Effector CD8-positive, alpha-beta T cell (primary cell): ENCODE measurements around the gene LECT2.

Source experiments
- DNase-seq: peaks from one replicate; lab custom pipeline; 2025; lab: John Stamatoyannopoulos, UW

Gene LECT2

GRCh38 chr5:135934939-135935338, 19.8 kb downstream of the LECT2 start:
- DNase-seq: no peak

GRCh38 chr5:135930949-135931295, 23.9 kb downstream of the LECT2 start:
- no peak for DNase-seq

- no peak for DNase-seq
Observed at GRCh38 chr5:135930029-135930948, 24.5 kb downstream of the LECT2 start.

- no peak for DNase-seq
Observed at GRCh38 chr5:135921388-135921787, 33.4 kb downstream of the LECT2 start.

GRCh38 chr5:135920199-135920598, 34.6 kb downstream of the LECT2 start:
- no peak for DNase-seq

- no peak for DNase-seq
Observed at GRCh38 chr5:135916638-135917263, 38.0 kb downstream of the LECT2 start.

- DNase-seq: no peak
Observed at GRCh38 chr5:135915466-135916001, 39.2 kb downstream of the LECT2 start.

GRCh38 chr5:135913713-135914626, 40.8 kb downstream of the LECT2 start:
- DNase-seq: no peak

- no peak for DNase-seq
Observed at GRCh38 chr5:135905144-135905543, 49.6 kb downstream of the LECT2 start.

GRCh38 chr5:135901633-135902032, 53.1 kb downstream of the LECT2 start:
- no peak for DNase-seq

- DNase-seq: no peak
Observed at GRCh38 chr5:135900276-135900675, 54.5 kb downstream of the LECT2 start.

- no peak for DNase-seq
Observed at GRCh38 chr5:135898651-135899050, 56.1 kb downstream of the LECT2 start.
